GM15510 (cell line): ENCODE data around the gene RASAL1.

ENCODE experiments used
- POLR2A ChIP-seq: IDR thresholded peaks from 3 replicates; pipeline ENCODE4 v1.6.1; 2011; ENCODE audit warnings: borderline replicate concordance; ENCODE audit not compliant: insufficient read length; ENCODE audit errors: extremely low read depth

Gene RASAL1, protein sequence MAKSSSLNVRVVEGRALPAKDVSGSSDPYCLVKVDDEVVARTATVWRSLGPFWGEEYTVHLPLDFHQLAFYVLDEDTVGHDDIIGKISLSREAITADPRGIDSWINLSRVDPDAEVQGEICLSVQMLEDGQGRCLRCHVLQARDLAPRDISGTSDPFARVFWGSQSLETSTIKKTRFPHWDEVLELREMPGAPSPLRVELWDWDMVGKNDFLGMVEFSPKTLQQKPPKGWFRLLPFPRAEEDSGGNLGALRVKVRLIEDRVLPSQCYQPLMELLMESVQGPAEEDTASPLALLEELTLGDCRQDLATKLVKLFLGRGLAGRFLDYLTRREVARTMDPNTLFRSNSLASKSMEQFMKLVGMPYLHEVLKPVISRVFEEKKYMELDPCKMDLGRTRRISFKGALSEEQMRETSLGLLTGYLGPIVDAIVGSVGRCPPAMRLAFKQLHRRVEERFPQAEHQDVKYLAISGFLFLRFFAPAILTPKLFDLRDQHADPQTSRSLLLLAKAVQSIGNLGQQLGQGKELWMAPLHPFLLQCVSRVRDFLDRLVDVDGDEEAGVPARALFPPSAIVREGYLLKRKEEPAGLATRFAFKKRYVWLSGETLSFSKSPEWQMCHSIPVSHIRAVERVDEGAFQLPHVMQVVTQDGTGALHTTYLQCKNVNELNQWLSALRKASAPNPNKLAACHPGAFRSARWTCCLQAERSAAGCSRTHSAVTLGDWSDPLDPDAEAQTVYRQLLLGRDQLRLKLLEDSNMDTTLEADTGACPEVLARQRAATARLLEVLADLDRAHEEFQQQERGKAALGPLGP

DNA sequence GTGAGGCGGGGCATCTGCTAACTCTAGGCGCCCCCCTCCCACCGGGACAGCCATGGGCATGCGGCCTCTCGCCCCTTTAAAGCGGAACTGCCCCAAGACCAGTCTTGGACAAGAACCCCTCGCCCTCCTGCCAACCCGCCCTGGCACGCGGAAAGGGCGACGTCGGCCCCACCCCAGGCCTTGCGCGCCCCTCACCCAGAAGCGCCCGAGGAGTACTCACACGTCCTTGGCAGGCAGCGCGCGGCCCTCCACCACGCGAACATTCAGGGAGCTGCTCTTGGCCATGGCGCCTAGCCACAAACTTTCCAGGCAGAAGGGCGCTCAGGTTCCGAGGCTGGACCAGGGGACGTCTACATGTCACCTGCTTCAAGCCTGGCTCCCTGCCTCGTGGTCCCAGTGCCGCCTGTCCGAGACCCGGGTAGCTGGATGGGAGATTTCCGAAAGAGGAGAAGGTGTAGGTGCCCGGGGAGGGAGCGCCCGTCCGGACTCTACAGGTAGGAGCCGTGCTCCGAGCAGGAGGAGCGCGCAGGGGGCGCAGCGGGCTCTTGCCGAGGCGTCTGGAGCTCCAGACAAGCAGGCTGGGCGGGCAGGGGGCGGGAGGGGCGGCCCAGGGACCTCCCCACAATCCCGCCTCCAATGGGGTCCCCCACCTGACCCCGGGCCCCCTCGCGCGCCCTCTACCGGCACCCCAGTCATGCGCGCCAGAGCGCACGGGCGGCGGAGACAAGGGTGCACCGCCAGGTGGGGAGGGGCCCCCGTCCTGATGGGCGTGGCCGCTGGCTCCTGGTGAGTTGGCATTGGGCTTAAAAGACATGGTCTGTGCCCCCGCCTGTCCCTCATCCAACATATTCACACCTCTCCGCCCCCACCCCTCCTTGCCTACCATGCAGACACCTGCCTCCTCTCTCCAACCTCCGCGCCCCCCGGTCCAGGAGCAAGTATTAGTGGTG lies at the start of gene RASAL1:
TSS of gene RASAL1 (minus strand) at position 584 of the 950 bp plus-strand sequence. CDS start at position 285, 299 bp downstream.
- TF ChIP-seq POLR2A = no peak

GRCh38 chr12:113184900-113185179 lies 49.3 kb upstream of the RASAL1 start:
- TF ChIP-seq POLR2A = peak; percentile 2

DNA sequence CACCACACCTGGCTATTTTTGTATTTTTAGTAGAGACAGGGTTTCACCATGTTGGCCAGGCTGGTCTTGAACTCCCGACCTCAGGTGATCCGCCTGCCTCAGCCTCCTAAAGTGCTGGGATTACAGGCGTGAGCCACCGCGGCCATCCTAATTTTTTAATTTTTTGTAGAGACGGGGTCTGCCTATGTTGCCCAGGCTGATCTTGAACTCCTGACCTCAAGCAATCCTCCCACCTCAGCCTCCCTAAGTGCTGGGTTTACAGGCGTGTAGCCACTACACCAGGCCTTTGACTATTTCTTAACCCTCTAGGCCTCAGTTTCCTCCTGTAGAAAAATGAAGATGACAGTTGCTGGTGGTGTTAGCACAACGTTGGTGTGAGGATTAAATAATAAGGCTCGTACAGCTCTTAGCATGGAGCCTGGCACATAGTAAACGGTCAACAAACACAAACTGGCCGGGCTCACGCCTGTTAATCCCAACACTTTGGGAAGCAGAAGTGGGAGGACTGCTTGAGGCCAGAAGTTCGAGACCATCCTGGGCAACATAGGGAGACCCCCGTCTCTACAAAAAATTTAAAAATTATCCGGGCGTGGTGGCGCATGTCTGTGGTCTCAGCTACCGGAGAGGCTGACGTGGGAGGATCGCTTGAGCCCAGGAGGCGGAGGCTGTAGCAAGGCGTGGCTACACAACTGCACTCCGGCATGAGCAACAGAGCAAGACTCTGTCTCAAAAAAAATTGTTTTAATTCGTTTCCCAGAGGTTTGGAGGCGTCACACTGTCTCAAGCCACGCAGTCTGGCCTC lies 48.7 kb upstream of the RASAL1 start:
- no peak for TF ChIP-seq POLR2A

- no peak for TF ChIP-seq POLR2A
These were observed 47.5 kb upstream of the RASAL1 start for GRCh38 chr12:113183030-113183589.

GRCh38 chr12:113181975-113182374 lies 46.4 kb upstream of the RASAL1 start:
- TF ChIP-seq POLR2A = no peak

DNA sequence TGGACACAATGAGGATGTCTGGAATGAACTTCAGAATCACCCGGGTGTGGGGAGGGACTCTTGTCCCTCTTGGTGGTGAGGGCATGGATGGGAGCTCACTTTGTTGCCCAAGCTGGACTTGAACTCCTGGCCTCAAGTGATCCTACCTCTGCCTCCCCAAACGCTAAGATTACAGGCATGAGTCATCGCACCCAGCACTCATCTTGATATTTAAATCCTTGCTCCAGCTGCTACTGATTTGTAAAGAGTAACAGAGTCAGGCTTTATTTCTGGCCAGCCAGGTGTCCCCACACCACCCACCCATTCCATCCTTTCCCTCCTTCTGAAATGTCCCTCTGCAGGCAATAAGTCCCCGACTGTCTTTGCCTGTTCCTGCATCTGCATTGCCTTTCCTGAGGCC lies 44.8 kb upstream of the RASAL1 start:
- TF ChIP-seq POLR2A = no peak

- no peak for TF ChIP-seq POLR2A
These were observed 43.5 kb upstream of the RASAL1 start for GRCh38 chr12:113179023-113179422.

DNA sequence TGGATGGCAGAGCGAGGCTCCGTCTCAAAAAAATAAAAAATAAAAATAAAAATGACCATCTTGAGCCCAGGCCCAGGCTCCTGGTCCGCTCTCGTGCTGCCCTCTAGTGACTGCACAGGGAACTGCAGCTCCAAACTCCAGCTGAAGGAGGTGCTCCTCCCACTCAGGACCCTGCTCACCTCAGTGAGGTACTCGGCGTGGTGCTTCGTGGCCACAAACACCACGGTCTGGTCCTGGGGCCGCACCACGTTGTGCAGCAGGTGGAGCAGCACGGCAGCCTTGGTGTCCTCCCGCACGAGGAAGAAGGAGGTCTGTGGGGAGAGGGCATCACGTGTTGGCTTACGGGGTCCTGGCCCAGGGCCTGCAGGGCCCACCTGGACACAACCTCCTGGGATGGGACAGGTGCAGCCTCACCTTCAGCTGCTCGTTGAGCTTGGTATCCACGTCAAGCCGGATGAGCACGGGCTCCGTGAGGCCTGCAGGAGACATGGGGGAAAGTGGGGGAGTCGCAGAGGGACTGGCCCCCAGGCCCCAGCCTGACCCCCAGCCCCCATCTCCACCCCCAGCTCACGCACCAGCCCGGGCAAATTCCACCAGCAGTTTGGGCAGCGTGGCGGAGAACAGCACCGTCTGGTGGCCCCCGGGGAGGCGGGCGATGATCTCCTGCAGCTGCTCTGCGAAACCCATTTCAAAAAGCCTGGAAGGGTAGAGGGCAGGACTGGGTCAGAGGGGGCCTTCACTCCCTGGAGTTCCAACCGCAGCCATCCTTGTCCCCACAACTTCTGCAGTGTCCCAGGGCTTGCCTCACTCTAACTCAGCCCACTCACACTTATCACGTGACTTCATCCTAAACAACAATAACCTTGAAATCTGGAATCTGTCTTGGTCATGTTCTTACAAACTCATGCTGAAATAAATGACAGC lies 39.2 kb upstream of the RASAL1 start:
- no peak for TF ChIP-seq POLR2A

DNA sequence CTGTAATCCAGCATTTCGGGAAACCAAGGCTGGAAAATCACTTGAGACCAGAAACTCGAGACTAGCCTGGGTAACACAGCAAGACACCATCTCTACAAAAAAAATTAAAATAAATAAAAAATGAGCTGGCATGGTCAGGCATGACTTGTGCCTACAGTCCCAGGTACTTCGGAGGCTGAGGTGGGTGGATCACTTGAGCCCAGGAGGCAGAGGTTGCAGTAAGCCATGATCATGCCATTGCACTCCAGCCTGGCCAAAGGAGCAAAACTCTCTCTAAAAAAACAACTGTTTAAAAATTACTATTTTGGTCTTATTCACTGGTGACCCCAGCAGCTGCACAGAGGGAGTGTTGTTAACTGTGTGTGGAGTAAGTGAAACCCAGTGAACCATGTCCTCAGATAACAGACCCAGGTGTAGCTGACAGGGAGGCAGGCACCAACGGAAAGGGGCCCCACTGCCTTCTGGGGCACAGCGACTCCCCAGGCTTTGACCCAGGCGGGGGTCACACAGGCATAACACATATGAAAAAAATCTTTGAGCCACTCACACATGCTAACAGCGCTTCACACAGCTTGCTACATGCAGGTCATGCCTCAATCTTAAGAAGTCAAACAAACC lies 37.6 kb upstream of the RASAL1 start:
- no peak for TF ChIP-seq POLR2A

GRCh38 chr12:113172185-113172584 lies 36.6 kb upstream of the RASAL1 start:
- no peak for TF ChIP-seq POLR2A

- no peak for TF ChIP-seq POLR2A
These were observed 36.0 kb upstream of the RASAL1 start for GRCh38 chr12:113171543-113171942.

- no peak for TF ChIP-seq POLR2A
These were observed 35.4 kb upstream of the RASAL1 start for GRCh38 chr12:113170926-113171325.
